K562 (cell line): ENCODE measurements around the gene GALR3. TPM values are rescaled to one million over a fixed set of nuclear protein-coding genes. Genes with fewer than 3 reads are reported as not detected.

Experiments used
- CBX1 ChIP-seq: sonication (generic); IDR thresholded peaks from 2 replicates; pipeline ENCODE4 v1.6.1; 2016; ENCODE audit warnings: antibody characterized with exemption, low read depth, mild to moderate bottlenecking
- HDGF ChIP-seq: fragments of 450-650 bp; IDR thresholded peaks from 2 replicates; pipeline ENCODE4 v1.6.1; 2016
- HNRNPLL ChIP-seq: fragments of 200-400 bp; formaldehyde crosslinking; IDR thresholded peaks from 2 replicates; pipeline ENCODE4 v1.6.1; 2017; ENCODE audit warnings: low read length, low read depth, mild to moderate bottlenecking; ENCODE audit not compliant: poor library complexity, severe bottlenecking
- KAT2B ChIP-seq: IDR thresholded peaks from one replicate; pipeline ENCODE4 v1.6.1; 2012; ENCODE audit warnings: low read depth, mild to moderate bottlenecking, control low read depth, inconsistent platforms, low read length, moderate library complexity
- L3MBTL2 ChIP-seq: fragments of 450-650 bp; IDR thresholded peaks from 2 replicates; pipeline ENCODE4 v1.6.1; 2016; ENCODE audit warnings: mild to moderate bottlenecking, moderate library complexity
- NR2C1 ChIP-seq, 2 experiments: fragments of 450-650 bp; IDR thresholded peaks; 2 replicates each; pipeline ENCODE4 v1.6.1; 2017; ENCODE audit warnings: mild to moderate bottlenecking in 2 of 2, antibody characterized with exemption in 1 of 2, inconsistent platforms in 1 of 2, missing compliant biosample characterization in 1 of 2, missing genetic modification characterization in 1 of 2
- NR2C2 ChIP-seq, 2 experiments: fragments of 200-800 bp in 1 of 2; sonication (Bioruptor generic) in 1 of 2; sonication (generic) in 1 of 2; formaldehyde crosslinking in 1 of 2; IDR thresholded peaks; 2 replicates each; pipeline versions ENCODE4 v1.6.1 to v1.8.0; 2016 to 2022; ENCODE audit warnings: mild to moderate bottlenecking in 1 of 2, missing compliant biosample characterization in 1 of 2, missing genetic modification characterization in 1 of 2, missing genetic modification reagents in 1 of 2
- PKNOX1 ChIP-seq: fragments of 450-650 bp; IDR thresholded peaks from 2 replicates; pipeline ENCODE4 v1.6.1; 2016
- POLR2B ChIP-seq: fragments of 450-650 bp; IDR thresholded peaks from 2 replicates; pipeline ENCODE4 v1.6.1; 2018; ENCODE audit warnings: low read depth; ENCODE audit not compliant: partially characterized antibody
- TAF1 ChIP-seq: IDR thresholded peaks from 2 replicates; pipeline ENCODE4 v1.6.1; 2011; ENCODE audit warnings: mild to moderate bottlenecking, low read length, moderate library complexity; ENCODE audit not compliant: insufficient read depth, control insufficient read depth, severe bottlenecking; ENCODE audit errors: extremely low read depth
- TFAP4 ChIP-seq: sonication (generic); formaldehyde crosslinking; IDR thresholded peaks from 2 replicates; pipeline ENCODE4 v1.8.0; 2022; ENCODE audit warnings: missing genetic modification reagents, mild to moderate bottlenecking, moderate library complexity, borderline replicate concordance
- polyA plus RNA-seq, 8 experiments: library from polyadenylated mRNA; depleted of rRNA in 4 of 8; stranded (reverse) in 5 of 8; unstranded in 3 of 8; fragments of >200 nt; fragmentation: Nextera tagmentation in 2 of 8; fragmentation: Illumina TruSeq in 1 of 8; extraction: Ambion mirVana in 2 of 8; extraction: Trizol in 1 of 8; gene quantifications; 2 replicates each; pipeline versions ENCODE4 v1.2.1 to v1.2.3, GENCODE V29; 2011 to 2014; ENCODE audit warnings: inconsistent platforms in 1 of 8, missing spikeins in 1 of 8
- total RNA-seq, 7 experiments: library from RNA; depleted of rRNA in 6 of 7; stranded (reverse); fragments of >200 nt in 6 of 7; fragmentation: Illumina TruSeq in 2 of 7; extraction: Trizol in 2 of 7; gene quantifications; 2 replicates each; pipeline versions ENCODE4 v1.2.1 to v1.2.3, GENCODE V29; 2011 to 2021; ENCODE audit warnings: low replicate concordance in 1 of 7
- TF ChIP-seq, protein P1 (sequence below), 2 experiments: fragments of 450-650 bp in 1 of 2; sonication (generic) in 1 of 2; formaldehyde crosslinking in 1 of 2; IDR thresholded peaks; 2 replicates each; pipeline versions ENCODE4 v1.7.1 to v1.9.0; 2016 to 2022; ENCODE audit warnings: inconsistent platforms in 1 of 2, mild to moderate bottlenecking in 1 of 2, missing genetic modification reagents in 1 of 2

The GALR3 gene
- total and polyA plus RNA-seq, 9 of the 15 experiments (the other 6 are each of a cell fraction or from before 2014, with no cell fraction given): 0.13 TPM; not detected in 8

DNA sequence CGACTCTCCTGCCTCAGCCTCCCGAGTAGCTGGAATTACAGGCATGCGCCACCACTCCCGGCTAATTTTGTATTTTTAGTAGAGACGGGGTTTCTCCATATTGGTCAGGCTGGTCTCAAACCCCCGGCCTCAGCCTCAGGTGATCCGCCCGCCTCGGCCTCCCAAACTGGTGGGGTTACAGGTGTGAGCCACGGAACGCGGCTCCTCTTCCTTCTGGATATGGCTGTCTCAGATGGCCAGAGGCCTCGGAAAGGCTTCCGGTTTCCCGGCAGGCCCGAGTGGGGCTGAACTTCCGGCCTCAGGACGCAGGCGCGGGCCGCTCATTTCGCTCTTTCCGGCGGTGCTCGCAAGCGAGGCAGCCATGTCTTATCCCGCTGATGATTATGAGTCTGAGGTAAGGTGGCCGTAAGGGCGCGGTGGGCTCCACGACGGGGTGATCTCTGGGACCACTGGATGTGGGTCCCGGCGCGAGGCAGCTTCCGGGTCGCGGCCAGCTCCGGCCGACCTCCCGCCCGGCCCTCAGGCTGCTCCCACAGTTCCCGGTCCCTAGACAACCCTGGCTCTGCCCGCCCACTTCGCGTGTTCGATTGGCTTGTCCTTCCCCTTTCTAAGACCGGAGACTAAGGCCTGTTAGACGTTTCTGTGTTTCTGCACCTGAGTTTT is 26.0 kb downstream of the GALR3 start, which contains the start of gene EIF3L (continued):
- TF ChIP-seq, protein P1, sequence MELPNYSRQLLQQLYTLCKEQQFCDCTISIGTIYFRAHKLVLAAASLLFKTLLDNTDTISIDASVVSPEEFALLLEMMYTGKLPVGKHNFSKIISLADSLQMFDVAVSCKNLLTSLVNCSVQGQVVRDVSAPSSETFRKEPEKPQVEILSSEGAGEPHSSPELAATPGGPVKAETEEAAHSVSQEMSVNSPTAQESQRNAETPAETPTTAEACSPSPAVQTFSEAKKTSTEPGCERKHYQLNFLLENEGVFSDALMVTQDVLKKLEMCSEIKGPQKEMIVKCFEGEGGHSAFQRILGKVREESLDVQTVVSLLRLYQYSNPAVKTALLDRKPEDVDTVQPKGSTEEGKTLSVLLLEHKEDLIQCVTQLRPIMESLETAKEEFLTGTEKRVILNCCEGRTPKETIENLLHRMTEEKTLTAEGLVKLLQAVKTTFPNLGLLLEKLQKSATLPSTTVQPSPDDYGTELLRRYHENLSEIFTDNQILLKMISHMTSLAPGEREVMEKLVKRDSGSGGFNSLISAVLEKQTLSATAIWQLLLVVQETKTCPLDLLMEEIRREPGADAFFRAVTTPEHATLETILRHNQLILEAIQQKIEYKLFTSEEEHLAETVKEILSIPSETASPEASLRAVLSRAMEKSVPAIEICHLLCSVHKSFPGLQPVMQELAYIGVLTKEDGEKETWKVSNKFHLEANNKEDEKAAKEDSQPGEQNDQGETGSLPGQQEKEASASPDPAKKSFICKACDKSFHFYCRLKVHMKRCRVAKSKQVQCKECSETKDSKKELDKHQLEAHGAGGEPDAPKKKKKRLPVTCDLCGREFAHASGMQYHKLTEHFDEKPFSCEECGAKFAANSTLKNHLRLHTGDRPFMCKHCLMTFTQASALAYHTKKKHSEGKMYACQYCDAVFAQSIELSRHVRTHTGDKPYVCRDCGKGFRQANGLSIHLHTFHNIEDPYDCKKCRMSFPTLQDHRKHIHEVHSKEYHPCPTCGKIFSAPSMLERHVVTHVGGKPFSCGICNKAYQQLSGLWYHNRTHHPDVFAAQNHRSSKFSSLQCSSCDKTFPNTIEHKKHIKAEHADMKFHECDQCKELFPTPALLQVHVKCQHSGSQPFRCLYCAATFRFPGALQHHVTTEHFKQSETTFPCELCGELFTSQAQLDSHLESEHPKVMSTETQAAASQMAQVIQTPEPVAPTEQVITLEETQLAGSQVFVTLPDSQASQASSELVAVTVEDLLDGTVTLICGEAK (IDR thresholded peaks at IDR 0.05): peak; percentile 95
- TF ChIP-seq, protein P1 (CRISPR knock-in tag; IDR thresholded peaks at IDR 0.05): no peak
- peak; percentile 94 for TF ChIP-seq POLR2B
- TF ChIP-seq TFAP4: 0 out of 2 replicates have a peak, but pooled peaks have one; percentile 53
- no peak for TF ChIP-seq KAT2B
- TF ChIP-seq NR2C2 (CRISPR knock-in tag; IDR thresholded peaks at IDR 0.05): no peak
- peak; percentile 91 for TF ChIP-seq NR2C2 (tag; IDR thresholded peaks at IDR 0.05)
- TF ChIP-seq HNRNPLL: peak; percentile 63
- TF ChIP-seq PKNOX1: peak; percentile 22; the same call in 1 of the 2 replicates
- 0 out of 2 replicates have a peak, but pooled peaks have one; percentile 77 for TF ChIP-seq CBX1
- peak; percentile 81 for TF ChIP-seq NR2C1 (IDR thresholded peaks at IDR 0.05)
- TF ChIP-seq NR2C1 (tag; IDR thresholded peaks at IDR 0.05): peak; percentile 87
- peak; percentile 53 for TF ChIP-seq L3MBTL2
- no peak for TF ChIP-seq HDGF
- TF ChIP-seq TAF1: peak; percentile 89
